GM12878 (cell line): ENCODE results near the gene PDE9A. TPM values are rescaled to one million over a fixed set of nuclear protein-coding genes. Genes with fewer than 3 reads are reported as not detected.

Experiments
- ATAC-seq: fragments of 200-7000 bp; cut with Tn5 transposase; 3 replicates; pipeline ENCODE4 v1.9.1; 2020; ENCODE audit warnings: mild to moderate bottlenecking, moderate library complexity
- BruUV-seq: library from RNA; stranded (reverse); fragments of 400-500 nt; replicated peaks from 2 replicates; lab custom pipeline; 2021; lab: Mats Ljungman, UMichigan
- CTCF ChIA-PET: fragments of 300-600 bp; sonication (Branson Sonifier 250); formaldehyde crosslinking; extraction: SDS; loops from one replicate; lab custom pipeline; 2021; ENCODE audit warnings: inconsistent platforms; lab: Yijun Ruan, JAX
- POLR2A ChIA-PET: fragments of 350-600 bp; formaldehyde crosslinking; extraction: SDS; loops from one replicate; lab custom pipeline; 2021; ENCODE audit warnings: inconsistent platforms; lab: Charles Lee
- RAD21 ChIA-PET: fragments of 300-600 bp; sonication (Branson Sonifier 250); formaldehyde crosslinking; loops from one replicate; lab custom pipeline; 2023; ENCODE audit warnings: antibody characterized with exemption; ENCODE audit not compliant: unreplicated experiment; lab: Charles Lee
- SMC1A ChIA-PET: fragments of 300-600 bp; sonication (Branson Sonifier 250); formaldehyde crosslinking; loops from one replicate; lab custom pipeline; 2023; ENCODE audit not compliant: unreplicated experiment, uncharacterized antibody; lab: Charles Lee
- DNase-seq: peaks from one replicate; pipeline ENCODE4 v3.0.0-alpha.2; 2011; ENCODE audit warnings: low read depth, low spot score
- FAIRE-seq: peaks from 3 replicates; lab custom pipeline; 2011; peaks lifted over from hg19 to GRCh38; lab: Jason Lieb, UNC
- H2AFZ ChIP-seq: 2 replicates; pipeline ENCODE4 v1.6.0; 2011; ENCODE audit warnings: low read depth, low read length, control low read depth; ENCODE audit not compliant: control insufficient read depth
- H3K27ac ChIP-seq: 2 replicates; pipeline ENCODE4 v1.5.1; 2011; ENCODE audit warnings: control low read depth; ENCODE audit not compliant: control insufficient read depth, insufficient read depth
- H3K27me3 ChIP-seq, 2 experiments: replicated peaks in 1 of 2; 2 replicates each; pipeline versions ENCODE4 v1.6.0 to v1.6.1; 2011; ENCODE audit warnings: low read length in 1 of 2; ENCODE audit not compliant: control insufficient read depth in 2 of 2, insufficient read depth in 2 of 2
- H3K36me3 ChIP-seq, 2 experiments: 2 replicates each; pipeline ENCODE4 v1.5.1; 2011; ENCODE audit warnings: low read length in 1 of 2; ENCODE audit not compliant: control insufficient read depth in 2 of 2, insufficient read depth in 2 of 2
- H3K4me1 ChIP-seq: 2 replicates; pipeline ENCODE4 v1.6.1; 2011; ENCODE audit warnings: mild to moderate bottlenecking, low read length, moderate library complexity, mixed read lengths; ENCODE audit not compliant: control insufficient read depth, insufficient read depth
- H3K4me2 ChIP-seq: 2 replicates; pipeline ENCODE4 v1.6.0; 2011; ENCODE audit warnings: control low read depth; ENCODE audit not compliant: control insufficient read depth, insufficient read depth
- H3K4me3 ChIP-seq: fragments of 200-600 bp; sonication (generic); 2 replicates; pipeline ENCODE4 v1.5.1; 2016
- H3K79me2 ChIP-seq: 2 replicates; pipeline ENCODE4 v1.6.0; 2011; ENCODE audit warnings: low read length; ENCODE audit not compliant: control insufficient read depth, insufficient read depth
- H3K9ac ChIP-seq: 2 replicates; pipeline ENCODE4 v1.8.0; 2011; ENCODE audit warnings: low read length, control low read depth, mixed read lengths; ENCODE audit not compliant: control insufficient read depth, insufficient read depth
- H3K9me3 ChIP-seq: replicated peaks from 3 replicates; pipeline ENCODE4 v1.5.1; 2011; ENCODE audit warnings: mild to moderate bottlenecking, low read length; ENCODE audit not compliant: control insufficient read depth, insufficient read depth
- H4K20me1 ChIP-seq: 2 replicates; pipeline ENCODE4 v1.6.0; 2011; ENCODE audit not compliant: control insufficient read depth, insufficient read depth
- BCL11A ChIP-seq: IDR thresholded peaks from 2 replicates; pipeline ENCODE4 v1.6.1; 2011; ENCODE audit warnings: low read depth, low read length
- BMI1 ChIP-seq: fragments of 450-650 bp; IDR thresholded peaks from 2 replicates; pipeline ENCODE4 v1.6.1; 2016; ENCODE audit warnings: mild to moderate bottlenecking, moderate library complexity, borderline replicate concordance
- CHD1 ChIP-seq: IDR thresholded peaks from 2 replicates; pipeline ENCODE4 v1.6.1; 2012; ENCODE audit warnings: low read depth, low read length, improper control_type of control experiment
- FOS ChIP-seq: IDR thresholded peaks from 3 replicates; pipeline ENCODE4 v1.6.1; 2011; ENCODE audit warnings: borderline replicate concordance; ENCODE audit not compliant: insufficient read length; ENCODE audit errors: extremely low read depth
- FOXM1 ChIP-seq: IDR thresholded peaks from 2 replicates; pipeline ENCODE4 v1.6.1; 2012; ENCODE audit warnings: low read depth, mild to moderate bottlenecking, inconsistent platforms, low read length, moderate library complexity
- HCFC1 ChIP-seq: fragments of 150-350 bp; IDR thresholded peaks from 2 replicates; pipeline ENCODE4 v1.6.1; 2014; ENCODE audit warnings: low read length
- IKZF1 ChIP-seq: fragments of 450-650 bp; conservative IDR thresholded peaks from 2 replicates; pipeline ENCODE4 v1.6.1; 2017; ENCODE audit warnings: antibody characterized with exemption, mild to moderate bottlenecking
- MTA3 ChIP-seq: IDR thresholded peaks from 2 replicates; pipeline ENCODE4 v1.6.1; 2012; ENCODE audit warnings: low read length, inconsistent platforms, borderline replicate concordance
- NFYA ChIP-seq: IDR thresholded peaks from 2 replicates; pipeline ENCODE4 v1.6.1; 2011; ENCODE audit warnings: low read depth, mild to moderate bottlenecking, low read length, improper control_type of control experiment, borderline replicate concordance
- RB1 ChIP-seq: fragments of 450-650 bp; formaldehyde crosslinking; IDR thresholded peaks from 2 replicates; pipeline ENCODE4 v1.6.1; 2017; ENCODE audit warnings: mild to moderate bottlenecking, borderline replicate concordance
- RCOR1 ChIP-seq: conservative IDR thresholded peaks from 2 replicates; pipeline ENCODE4 v1.6.1; 2012; ENCODE audit warnings: low read depth, low read length, improper control_type of control experiment
- SIX5 ChIP-seq: IDR thresholded peaks from 2 replicates; pipeline ENCODE4 v1.6.1; 2011; ENCODE audit warnings: mild to moderate bottlenecking, low read depth, low read length, moderate library complexity; ENCODE audit not compliant: severe bottlenecking
- SMAD5 ChIP-seq: IDR thresholded peaks from 2 replicates; pipeline ENCODE4 v1.6.1; 2016; ENCODE audit warnings: antibody characterized with exemption, low read depth
- TARDBP ChIP-seq: IDR thresholded peaks from 2 replicates; pipeline ENCODE4 v1.6.1; 2016; ENCODE audit warnings: borderline replicate concordance
- ZNF207 ChIP-seq: fragments of 450-650 bp; IDR thresholded peaks from 2 replicates; pipeline ENCODE4 v1.6.1; 2014; ENCODE audit warnings: antibody characterized with exemption, mild to moderate bottlenecking, borderline replicate concordance
- ZNF384 ChIP-seq: IDR thresholded peaks from 2 replicates; pipeline ENCODE4 v1.6.1; 2012; ENCODE audit warnings: low read depth, mild to moderate bottlenecking, low read length, improper control_type of control experiment, borderline replicate concordance
- whole genome bisulfite sequencing: methylation state at CpG from one replicate; pipeline ENCODE4 v1.1.6; 2016; ENCODE audit warnings: low lambda C conversion rate; ENCODE audit not compliant: insufficient replicate concordance, insufficient coverage; ENCODE audit errors: missing lambda C conversion rate; 5-methylcytosine and 5-hydroxymethylcytosine counted together
- in situ Hi-C: fragments of 300-500 bp; cut with MboI; formaldehyde crosslinking; loops from 9 replicates; pipeline ENCODE4 v1.14.3; 2018; ENCODE audit warnings: mixed read lengths
- intact Hi-C: fragments of 100-400 bp; cut with micrococcal nuclease; formaldehyde crosslinking; loops from one replicate; pipeline ENCODE4 v1.14.2; 2022; ENCODE audit not compliant: unreplicated experiment
- polyA plus RNA-seq, 11 experiments: library from polyadenylated mRNA; depleted of rRNA in 4 of 11; unstranded in 6 of 11; stranded (reverse) in 5 of 11; fragments of >200 nt; fragmentation: Nextera tagmentation in 4 of 11; fragmentation: Illumina TruSeq in 1 of 11; extraction: Ambion mirVana in 4 of 11; extraction: Trizol in 1 of 11; gene quantifications; 1 replicate in 1 of 11; 2 replicates in 10 of 11; pipeline versions ENCODE4 v1.2.1 to v1.2.3, GENCODE V29; 2011 to 2016; ENCODE audit warnings: inconsistent platforms in 2 of 11, missing spikeins in 2 of 11, low read depth in 1 of 11
- total RNA-seq, 4 experiments: library from RNA; depleted of rRNA in 3 of 4; stranded (reverse); fragments of >200 nt in 3 of 4; fragmentation: Illumina TruSeq in 1 of 4; extraction: Trizol in 1 of 4; gene quantifications; 2 replicates each; pipeline versions ENCODE4 v1.2.1 to v1.2.3, GENCODE V29; 2013 to 2021
- TF ChIP-seq, protein P1 (sequence below): fragments of 450-650 bp; IDR thresholded peaks from 2 replicates; pipeline ENCODE4 v1.6.1; 2017; ENCODE audit warnings: borderline replicate concordance
- TF ChIP-seq, protein P2 (sequence below): fragments of 450-650 bp; IDR thresholded peaks from 2 replicates; pipeline ENCODE4 v1.6.1; 2017; ENCODE audit warnings: antibody characterized with exemption, mild to moderate bottlenecking, moderate library complexity

Gene PDE9A
- total and polyA plus RNA-seq, 10 of the 15 experiments (the other 5 are each of a cell fraction or from before 2014, with no cell fraction given), result 0.08 to 0.45 (median 0.20) TPM; not detected in 1

DNA sequence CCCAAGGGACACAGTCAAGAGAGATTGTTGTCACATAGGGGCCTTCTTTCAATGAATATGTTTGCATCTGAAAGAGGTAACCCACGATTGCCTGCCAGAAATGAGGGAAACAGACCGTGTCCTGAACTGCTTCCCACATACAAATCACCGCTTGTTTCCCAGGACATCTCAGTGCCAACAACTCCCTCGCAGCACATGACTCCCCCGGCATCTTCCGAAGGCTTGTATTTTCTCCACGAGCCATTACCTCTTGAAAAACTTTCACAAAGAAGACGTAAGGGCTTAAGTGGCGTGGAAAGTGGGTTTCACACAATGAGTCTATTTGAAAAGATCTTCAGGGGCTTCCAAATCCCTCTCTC is 31.6 kb upstream of the PDE9A start:
- DNase-seq (no peak), FAIRE-seq (no peak), ATAC-seq (no peak)
- RAD21 ChIA-PET, result interaction anchor here (1.2 kb wide), 1 partner anchor 28 kb away, joined by 4 read pairs; no protein-coding TSS in a partner anchor
- POLR2A ChIA-PET, result no interaction called here
- TF ChIP-seq NFYA (no peak), IKZF1 (no peak), HCFC1 (no peak), BMI1 (no peak), FOXM1 (no peak), ZNF384 (no peak), SIX5 (no peak), FOS (no peak), SMAD5 (no peak), BCL11A (no peak), RCOR1 (no peak), CHD1 (no peak), TARDBP (no peak), ZNF207 (no peak), RB1 (no peak), MTA3 (no peak)
- TF ChIP-seq, protein P1, sequence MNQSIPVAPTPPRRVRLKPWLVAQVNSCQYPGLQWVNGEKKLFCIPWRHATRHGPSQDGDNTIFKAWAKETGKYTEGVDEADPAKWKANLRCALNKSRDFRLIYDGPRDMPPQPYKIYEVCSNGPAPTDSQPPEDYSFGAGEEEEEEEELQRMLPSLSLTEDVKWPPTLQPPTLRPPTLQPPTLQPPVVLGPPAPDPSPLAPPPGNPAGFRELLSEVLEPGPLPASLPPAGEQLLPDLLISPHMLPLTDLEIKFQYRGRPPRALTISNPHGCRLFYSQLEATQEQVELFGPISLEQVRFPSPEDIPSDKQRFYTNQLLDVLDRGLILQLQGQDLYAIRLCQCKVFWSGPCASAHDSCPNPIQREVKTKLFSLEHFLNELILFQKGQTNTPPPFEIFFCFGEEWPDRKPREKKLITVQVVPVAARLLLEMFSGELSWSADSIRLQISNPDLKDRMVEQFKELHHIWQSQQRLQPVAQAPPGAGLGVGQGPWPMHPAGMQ, result no peak
- TF ChIP-seq, protein P2, sequence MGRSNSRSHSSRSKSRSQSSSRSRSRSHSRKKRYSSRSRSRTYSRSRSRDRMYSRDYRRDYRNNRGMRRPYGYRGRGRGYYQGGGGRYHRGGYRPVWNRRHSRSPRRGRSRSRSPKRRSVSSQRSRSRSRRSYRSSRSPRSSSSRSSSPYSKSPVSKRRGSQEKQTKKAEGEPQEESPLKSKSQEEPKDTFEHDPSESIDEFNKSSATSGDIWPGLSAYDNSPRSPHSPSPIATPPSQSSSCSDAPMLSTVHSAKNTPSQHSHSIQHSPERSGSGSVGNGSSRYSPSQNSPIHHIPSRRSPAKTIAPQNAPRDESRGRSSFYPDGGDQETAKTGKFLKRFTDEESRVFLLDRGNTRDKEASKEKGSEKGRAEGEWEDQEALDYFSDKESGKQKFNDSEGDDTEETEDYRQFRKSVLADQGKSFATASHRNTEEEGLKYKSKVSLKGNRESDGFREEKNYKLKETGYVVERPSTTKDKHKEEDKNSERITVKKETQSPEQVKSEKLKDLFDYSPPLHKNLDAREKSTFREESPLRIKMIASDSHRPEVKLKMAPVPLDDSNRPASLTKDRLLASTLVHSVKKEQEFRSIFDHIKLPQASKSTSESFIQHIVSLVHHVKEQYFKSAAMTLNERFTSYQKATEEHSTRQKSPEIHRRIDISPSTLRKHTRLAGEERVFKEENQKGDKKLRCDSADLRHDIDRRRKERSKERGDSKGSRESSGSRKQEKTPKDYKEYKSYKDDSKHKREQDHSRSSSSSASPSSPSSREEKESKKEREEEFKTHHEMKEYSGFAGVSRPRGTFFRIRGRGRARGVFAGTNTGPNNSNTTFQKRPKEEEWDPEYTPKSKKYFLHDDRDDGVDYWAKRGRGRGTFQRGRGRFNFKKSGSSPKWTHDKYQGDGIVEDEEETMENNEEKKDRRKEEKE, result no peak
- Histone ChIP-seq H3K9me3 (no peaks in the 10 kb centered on the region; the same call in 2 of the 3 replicates), H3K4me2 (no peak overlapping the region), H3K79me2 (no peaks in the 10 kb centered on the region), H3K27me3 (peaks cover 0 to 3% of the 10 kb centered on the region in 2 experiments; a peak in 3 of 4 replicates), H2AFZ (no peak overlapping the region), H4K20me1 (no peaks in the 10 kb centered on the region), H3K4me3 (no peak overlapping the region), H3K4me1 (no peaks in the 10 kb centered on the region), H3K36me3 (no peaks in the 10 kb centered on the region), H3K27ac (no peak overlapping the region), H3K9ac (no peak overlapping the region)
- BruUV-seq, result no TSS peak
- WGBS, result 11% methylated on average over 9 of the region's 9 CpGs
- intact Hi-C loops, result no loop called here
- CTCF ChIA-PET, result interaction anchor here (1.3 kb wide), 1 partner anchor 22 kb away, joined by 4 read pairs; no protein-coding TSS in a partner anchor
- in situ Hi-C loops, result no loop called here
- SMC1A ChIA-PET, result no interaction called here
